Skin of body (tissue), 2 donors: ENCODE data around the gene HOXB5. TPM values are rescaled to one million over a fixed set of nuclear protein-coding genes. Genes with fewer than 3 reads are reported as not detected.
A peak's percentile ranks its signal among the peaks of the same experiment; 100 is the strongest.

Source experiments
- DNase-seq: peaks from one replicate; lab custom pipeline; 2025; lab: John Stamatoyannopoulos, UW
- total RNA-seq: library from RNA; depleted of rRNA; stranded (reverse); fragments of >200 nt; gene quantifications from one replicate; pipeline ENCODE4 v1.2.3, GENCODE V29; 2014

HOXB5 gene
- total RNA-seq, 1 donor from 2014 or later = 0.59 TPM

- DNase-seq = no peak
These were observed 35.8 kb upstream of the HOXB5 start for GRCh38 chr17:48629411-48629759.

GRCh38 chr17:48628649-48629410, 35.3 kb upstream of the HOXB5 start:
- DNase-seq = no peak

GRCh38 chr17:48627623-48628521, 34.3 kb upstream of the HOXB5 start:
- no peak for DNase-seq

GRCh38 chr17:48627118-48627597, 33.6 kb upstream of the HOXB5 start:
- DNase-seq = no peak

- DNase-seq = no peak
These were observed 32.9 kb upstream of the HOXB5 start, which contains the start of gene HOXB9 for GRCh38 chr17:48626245-48627117. Gene HOXB9, minus strand, starts transcription at chr17:48626358. Its CDS starts 89 bp downstream, at chr17:48626269.

- DNase-seq = no peak
These were observed 32.1 kb upstream of the HOXB5 start for GRCh38 chr17:48625495-48626244.

GRCh38 chr17:48624544-48625494, 31.2 kb upstream of the HOXB5 start:
- DNase-seq = no peak

GRCh38 chr17:48624118-48624517, 30.5 kb upstream of the HOXB5 start:
- no peak for DNase-seq

- DNase-seq = no peak
These were observed 30.0 kb upstream of the HOXB5 start for GRCh38 chr17:48623583-48623982.

GRCh38 chr17:48622857-48623256, 29.3 kb upstream of the HOXB5 start:
- no peak for DNase-seq

- DNase-seq = no peak
These were observed 28.1 kb upstream of the HOXB5 start for GRCh38 chr17:48621410-48622392.

- no peak for DNase-seq
These were observed 27.0 kb upstream of the HOXB5 start for GRCh38 chr17:48620461-48621139.

GRCh38 chr17:48619826-48620449, 26.4 kb upstream of the HOXB5 start:
- DNase-seq = no peak

GRCh38 chr17:48618256-48618896, 24.8 kb upstream of the HOXB5 start:
- peak; percentile 82 for DNase-seq

GRCh38 chr17:48617471-48618255, 24.1 kb upstream of the HOXB5 start:
- DNase-seq = no peak
